DND-41 (cell line): ENCODE measurements around the gene OR2T1.
A peak's percentile ranks its signal among the peaks of the same experiment; 100 is the strongest.
"Not testable (repeated sequence)": the region's sequence is repeated elsewhere in the genome, so short reads cannot be mapped to it uniquely, and the experiment has no call there.

ENCODE experiments used
- ATAC-seq: fragments of 200-7000 bp; cut with Tn5 transposase; 3 replicates; pipeline ENCODE4 v1.9.1; 2021; ENCODE audit warnings: low read depth; ENCODE audit not compliant: insufficient read depth
- DNase-seq: peaks from one replicate; pipeline ENCODE4 v3.0.0-alpha.2; 2020
- H2AFZ ChIP-seq: 2 replicates; pipeline ENCODE4 v1.6.0; 2012; ENCODE audit warnings: low read depth, low read length
- H3K27ac ChIP-seq: 2 replicates; pipeline ENCODE4 v1.5.1; 2012; ENCODE audit warnings: low read length, inconsistent platforms
- H3K27me3 ChIP-seq: fragments of 200-600 bp; sonication (generic); 2 replicates; pipeline ENCODE4 v1.6.0; 2012; ENCODE audit warnings: low read length, mild to moderate bottlenecking, inconsistent platforms; ENCODE audit not compliant: insufficient read depth, poor library complexity
- H3K36me3 ChIP-seq: 2 replicates; pipeline ENCODE4 v1.5.1; 2012; ENCODE audit warnings: low read length, inconsistent platforms; ENCODE audit not compliant: insufficient read depth
- H3K4me1 ChIP-seq: 2 replicates; pipeline ENCODE4 v1.5.1; 2012; ENCODE audit warnings: mild to moderate bottlenecking, low read length; ENCODE audit not compliant: insufficient read depth
- H3K4me2 ChIP-seq: 2 replicates; pipeline ENCODE4 v1.6.0; 2012; ENCODE audit warnings: mild to moderate bottlenecking, moderate library complexity, low read length, inconsistent platforms; ENCODE audit not compliant: insufficient read depth
- H3K4me3 ChIP-seq, 2 experiments: fragments of 200-600 bp in 1 of 2; shearing (Covaris generic) in 1 of 2; 2 replicates each; pipeline ENCODE4 v1.5.1; 2012 to 2016; ENCODE audit warnings: inconsistent platforms in 2 of 2, low read length in 2 of 2, mild to moderate bottlenecking in 2 of 2, low read depth in 1 of 2, moderate library complexity in 1 of 2
- H3K79me2 ChIP-seq: 2 replicates; pipeline ENCODE4 v1.6.0; 2012; ENCODE audit warnings: low read length, inconsistent platforms; ENCODE audit not compliant: insufficient read depth
- H3K9ac ChIP-seq: 2 replicates; pipeline ENCODE4 v1.6.0; 2012; ENCODE audit warnings: low read depth, mild to moderate bottlenecking, inconsistent platforms, low read length, moderate library complexity
- H3K9me3 ChIP-seq: 2 replicates; pipeline ENCODE4 v1.5.1; 2012; ENCODE audit warnings: low read length, moderate library complexity, mild to moderate bottlenecking, inconsistent platforms; ENCODE audit not compliant: insufficient read depth, severe bottlenecking
- H4K20me1 ChIP-seq: 2 replicates; pipeline ENCODE4 v1.6.0; 2012; ENCODE audit warnings: low read length; ENCODE audit not compliant: insufficient read depth
- EZH2 ChIP-seq: IDR thresholded peaks from 3 replicates; pipeline ENCODE4 v1.6.1; 2012; ENCODE audit warnings: borderline replicate concordance, low read depth, mild to moderate bottlenecking, moderate library complexity, low read length, inconsistent platforms; ENCODE audit not compliant: severe bottlenecking
- TF ChIP-seq, protein P1 (sequence below): IDR thresholded peaks from 2 replicates; pipeline ENCODE4 v1.5.1; 2012; ENCODE audit warnings: borderline replicate concordance, low read length, moderate library complexity, mild to moderate bottlenecking; ENCODE audit not compliant: poor library complexity, severe bottlenecking; ENCODE audit errors: extremely low read depth

OR2T1 gene

DNA sequence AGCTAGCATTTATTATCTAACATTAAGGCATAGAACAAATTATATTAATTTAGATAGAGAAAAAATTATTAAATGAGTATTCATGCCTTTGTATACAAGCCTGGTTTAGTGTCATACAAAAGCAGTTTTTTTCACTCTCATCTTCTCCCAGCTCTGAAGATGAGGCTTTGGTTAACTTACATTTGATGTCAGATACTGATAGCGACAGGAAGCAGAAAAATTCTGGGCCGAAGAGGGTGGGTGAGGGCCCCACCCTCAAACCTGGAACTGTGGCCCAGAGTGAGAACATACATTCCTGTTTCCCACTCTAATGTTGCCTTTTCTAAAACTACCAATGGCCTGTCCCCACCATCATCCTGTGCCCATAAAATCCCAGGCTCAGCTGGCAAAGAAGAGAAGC, 15.0 kb downstream of the OR2T1 start:
- no peak overlapping the region for H2AFZ ChIP-seq
- DNase-seq = no peak
- H3K36me3 ChIP-seq = no peaks in the 10 kb centered on the region
- no peak for TF ChIP-seq EZH2
- TF ChIP-seq, protein P1, sequence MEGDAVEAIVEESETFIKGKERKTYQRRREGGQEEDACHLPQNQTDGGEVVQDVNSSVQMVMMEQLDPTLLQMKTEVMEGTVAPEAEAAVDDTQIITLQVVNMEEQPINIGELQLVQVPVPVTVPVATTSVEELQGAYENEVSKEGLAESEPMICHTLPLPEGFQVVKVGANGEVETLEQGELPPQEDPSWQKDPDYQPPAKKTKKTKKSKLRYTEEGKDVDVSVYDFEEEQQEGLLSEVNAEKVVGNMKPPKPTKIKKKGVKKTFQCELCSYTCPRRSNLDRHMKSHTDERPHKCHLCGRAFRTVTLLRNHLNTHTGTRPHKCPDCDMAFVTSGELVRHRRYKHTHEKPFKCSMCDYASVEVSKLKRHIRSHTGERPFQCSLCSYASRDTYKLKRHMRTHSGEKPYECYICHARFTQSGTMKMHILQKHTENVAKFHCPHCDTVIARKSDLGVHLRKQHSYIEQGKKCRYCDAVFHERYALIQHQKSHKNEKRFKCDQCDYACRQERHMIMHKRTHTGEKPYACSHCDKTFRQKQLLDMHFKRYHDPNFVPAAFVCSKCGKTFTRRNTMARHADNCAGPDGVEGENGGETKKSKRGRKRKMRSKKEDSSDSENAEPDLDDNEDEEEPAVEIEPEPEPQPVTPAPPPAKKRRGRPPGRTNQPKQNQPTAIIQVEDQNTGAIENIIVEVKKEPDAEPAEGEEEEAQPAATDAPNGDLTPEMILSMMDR = no peak
- no peaks in the 10 kb centered on the region for H3K27me3 ChIP-seq
- H3K4me2 ChIP-seq = no peak overlapping the region
- peaks cover 7% of the 10 kb centered on the region for H3K9me3 ChIP-seq
- no peaks in the 10 kb centered on the region for H4K20me1 ChIP-seq
- H3K9ac ChIP-seq = no peak overlapping the region
- H3K4me3 ChIP-seq = no peak overlapping the region
- no peak for ATAC-seq
- no peaks in the 10 kb centered on the region for H3K4me1 ChIP-seq
- H3K27ac ChIP-seq = no peak overlapping the region
- H3K79me2 ChIP-seq = no peaks in the 10 kb centered on the region

DNA sequence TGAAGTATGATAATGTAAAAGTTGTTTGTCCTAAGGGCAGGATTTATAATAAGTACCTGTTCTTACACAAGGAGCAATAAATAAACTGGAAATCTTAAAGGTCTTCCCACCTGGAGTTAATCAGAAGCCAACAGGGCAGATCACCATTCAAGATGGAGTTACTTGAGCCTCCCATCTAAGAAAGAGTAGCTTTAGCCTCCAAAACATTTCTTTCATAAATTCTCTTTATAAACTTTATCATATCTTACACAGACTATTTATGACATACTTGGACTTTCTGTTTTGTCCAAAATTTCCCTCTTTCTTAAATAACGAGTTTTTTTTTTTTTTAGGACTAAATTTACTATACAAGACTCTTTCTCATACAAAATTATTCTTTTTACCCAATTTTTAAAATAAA, 18.5 kb downstream of the OR2T1 start:
- Histone ChIP-seq H3K4me2 (no peak overlapping the region), H3K36me3 (no peaks in the 10 kb centered on the region), H3K4me3 (no peak overlapping the region), H4K20me1 (no peaks in the 10 kb centered on the region), H3K4me1 (no peaks in the 10 kb centered on the region), H2AFZ (no peak overlapping the region), H3K9me3 (peaks cover 7% of the 10 kb centered on the region), H3K27ac (no peak overlapping the region), H3K27me3 (no peaks in the 10 kb centered on the region), H3K9ac (no peak overlapping the region), H3K79me2 (no peaks in the 10 kb centered on the region)
- ATAC-seq (no peak), DNase-seq (peak; percentile 18)
- TF ChIP-seq, protein P1 = no peak
- no peak for TF ChIP-seq EZH2

DNA sequence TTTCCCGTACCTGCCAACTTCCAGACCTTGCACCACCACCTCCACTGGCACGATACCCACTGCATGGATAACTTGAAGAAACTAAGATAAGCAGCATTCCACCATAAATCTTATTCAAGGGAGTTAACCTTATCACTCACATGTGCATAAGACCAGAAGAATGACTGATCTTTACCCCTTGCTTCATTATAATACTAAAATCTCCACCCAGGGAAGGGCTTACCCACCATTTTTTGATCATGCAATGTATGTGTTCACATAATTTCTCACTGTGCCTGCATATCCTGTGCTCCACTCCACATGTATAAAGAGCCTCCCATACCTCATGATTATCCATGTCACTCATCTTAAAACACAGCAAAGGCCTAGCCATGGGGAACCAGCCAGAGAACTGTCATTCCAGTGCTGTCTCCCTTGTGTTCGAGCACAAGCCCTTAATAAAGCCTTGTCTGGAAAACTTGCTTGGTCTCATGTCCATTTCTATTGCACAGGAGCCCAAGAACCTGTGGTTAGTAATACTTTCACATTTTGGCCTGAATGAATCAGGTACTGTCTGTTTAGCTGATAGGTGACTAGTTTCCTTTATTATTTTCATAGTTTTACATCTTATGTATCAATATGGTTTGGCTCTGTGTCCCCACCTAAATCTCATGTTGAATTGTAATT, 24.8 kb downstream of the OR2T1 start:
- not testable (repeated sequence) for H2AFZ ChIP-seq, H3K27ac ChIP-seq, H3K4me2 ChIP-seq, H3K4me3 ChIP-seq, H3K79me2 ChIP-seq, DNase-seq, H4K20me1 ChIP-seq, H3K9me3 ChIP-seq, H3K36me3 ChIP-seq, ATAC-seq, H3K27me3 ChIP-seq, H3K4me1 ChIP-seq, H3K9ac ChIP-seq

DNA sequence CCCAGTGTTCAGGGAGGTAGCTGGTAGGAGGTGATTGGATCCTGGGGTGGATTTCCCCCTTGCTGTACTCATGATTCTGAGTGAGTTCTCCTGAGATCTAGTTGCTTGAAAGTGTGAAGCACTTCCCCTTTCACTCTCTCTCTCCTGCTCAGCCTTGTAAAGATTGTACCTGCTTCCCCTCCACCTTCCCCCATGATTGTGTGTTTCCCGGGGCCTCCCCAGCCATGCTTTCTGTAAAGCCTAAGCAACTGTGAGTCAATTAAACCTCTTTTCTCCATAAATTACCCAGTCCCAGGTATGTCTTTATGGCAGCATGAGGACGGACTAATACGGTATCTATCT, 25.3 kb downstream of the OR2T1 start:
- H3K27me3 ChIP-seq, H3K9ac ChIP-seq, H3K4me3 ChIP-seq, H3K9me3 ChIP-seq, H2AFZ ChIP-seq, ATAC-seq, H4K20me1 ChIP-seq, H3K79me2 ChIP-seq, H3K36me3 ChIP-seq, H3K27ac ChIP-seq, DNase-seq, H3K4me1 ChIP-seq, H3K4me2 ChIP-seq: not testable (repeated sequence)

DNA sequence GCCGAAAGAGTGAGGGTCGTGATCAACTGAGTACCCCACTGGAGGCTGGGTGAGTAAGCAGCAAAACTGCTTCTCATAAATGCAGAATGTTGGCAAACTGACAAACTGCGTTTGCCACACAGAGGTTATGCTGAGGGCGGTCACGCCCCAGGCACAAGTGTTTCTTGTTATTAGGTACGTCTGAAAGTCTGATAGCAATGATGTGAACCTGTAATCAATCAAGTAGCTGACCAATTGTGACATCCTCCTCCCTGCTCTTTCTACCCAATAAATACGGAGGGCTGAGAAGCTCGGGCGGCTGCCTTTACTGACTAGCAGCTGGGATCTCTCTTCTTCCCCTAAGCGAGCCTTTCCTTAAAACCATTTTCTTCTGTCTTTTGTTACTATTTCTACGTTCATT, 28.8 kb downstream of the OR2T1 start:
- H3K4me2 ChIP-seq, H3K27me3 ChIP-seq, H3K36me3 ChIP-seq, H3K4me3 ChIP-seq, ATAC-seq, H3K9ac ChIP-seq, H3K9me3 ChIP-seq, H3K79me2 ChIP-seq, H4K20me1 ChIP-seq, H2AFZ ChIP-seq, DNase-seq, H3K4me1 ChIP-seq, H3K27ac ChIP-seq: not testable (repeated sequence)

DNA sequence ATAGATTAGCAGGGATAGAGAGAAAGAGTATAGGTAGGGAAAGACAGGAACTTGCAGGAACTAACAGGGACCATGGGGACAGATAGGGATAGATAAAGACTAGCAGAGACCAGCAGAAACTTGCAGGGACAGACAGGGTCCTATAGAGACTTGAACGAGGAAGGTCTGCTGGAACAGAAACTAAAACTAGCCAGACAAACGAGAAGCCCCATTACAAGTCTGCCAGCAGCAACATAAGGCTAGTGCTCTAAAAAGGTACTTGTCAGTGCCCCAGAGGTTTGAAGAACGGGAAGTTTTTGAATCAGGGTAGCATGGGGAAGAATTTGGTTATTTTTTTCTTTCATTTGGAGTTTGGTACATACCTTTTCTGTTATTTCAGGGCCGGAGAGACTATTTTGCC, 29.4 kb downstream of the OR2T1 start:
- H3K4me1 ChIP-seq, H3K4me3 ChIP-seq, H3K9me3 ChIP-seq, H3K4me2 ChIP-seq, H3K9ac ChIP-seq, ATAC-seq, H2AFZ ChIP-seq, H3K27ac ChIP-seq, H3K79me2 ChIP-seq, H3K36me3 ChIP-seq, DNase-seq, H3K27me3 ChIP-seq, H4K20me1 ChIP-seq: not testable (repeated sequence)
